GM19463 (cell line): ENCODE results near the gene PNPLA6.

Experiments
- ATAC-seq: cut with Tn5 transposase; IDR thresholded peaks from one replicate; pipeline ENCODE4 v1.9.1; 2021; ENCODE audit warnings: mild to moderate bottlenecking, moderate library complexity; ENCODE audit not compliant: unreplicated experiment

Gene PNPLA6

DNA sequence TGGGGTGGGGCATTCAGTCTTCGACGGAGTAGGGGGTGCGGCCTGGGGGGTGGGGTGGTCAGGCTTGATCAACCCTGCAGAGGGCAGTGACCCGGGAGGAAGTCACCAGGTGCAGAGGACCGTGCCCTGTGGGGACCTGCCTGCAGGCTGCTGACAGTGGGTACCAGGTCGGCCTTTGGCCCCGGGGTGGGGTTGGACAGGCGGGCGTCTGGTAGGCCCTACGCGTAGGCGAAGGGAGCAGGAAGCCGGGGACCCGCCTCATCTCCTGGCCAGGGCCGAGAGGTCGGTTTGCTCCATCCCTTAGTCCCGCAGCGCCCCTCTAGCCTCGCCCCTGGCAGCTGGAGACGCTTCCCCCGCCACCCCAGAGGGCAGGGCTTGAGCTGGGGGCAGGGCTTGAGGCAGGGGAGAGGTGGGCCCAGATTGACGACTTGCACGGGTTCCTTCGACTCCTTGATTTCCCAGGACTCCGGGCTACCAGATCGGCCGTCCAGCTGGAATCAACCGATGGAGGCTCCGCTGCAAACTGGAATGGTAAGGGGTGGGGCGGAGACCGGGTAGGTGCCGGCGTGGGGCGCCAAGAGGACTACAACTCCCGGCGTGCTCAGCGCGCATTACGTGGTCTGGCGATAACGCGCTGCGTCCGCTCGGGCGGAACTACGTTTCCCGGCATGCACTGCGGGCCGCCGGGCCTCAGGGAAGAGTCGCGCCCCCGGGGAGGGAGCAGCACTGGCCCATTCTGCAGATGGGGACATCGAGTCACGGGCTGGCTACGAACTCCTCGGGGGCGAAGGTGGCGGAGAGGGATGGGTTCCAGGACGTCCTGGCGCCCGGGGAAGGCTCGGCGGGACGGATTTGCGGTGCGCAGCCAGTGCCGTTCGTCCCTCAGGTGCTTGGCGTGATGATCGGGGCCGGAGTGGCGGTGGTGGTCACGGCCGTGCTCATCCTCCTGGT, at the start of gene PNPLA6:
Gene PNPLA6 (plus strand): TSS at position 671 of the 951 bp plus-strand sequence. CDS start 72 bp downstream, at position 743.
- peak; percentile 75 for ATAC-seq

GRCh38 chr19:7486923-7487322, 48.6 kb upstream of the PNPLA6 start:
- ATAC-seq, result no peak

GRCh38 chr19:7488736-7489353, 46.7 kb upstream of the PNPLA6 start, which contains the start of gene PEX11G:
Gene PEX11G (minus strand): TSS chr19:7489035. CDS start chr19:7489010, 25 bp downstream.
- peak; percentile 58 for ATAC-seq

- no peak for ATAC-seq
Measured at GRCh38 chr19:7489609-7490044, 45.9 kb upstream of the PNPLA6 start.

DNA sequence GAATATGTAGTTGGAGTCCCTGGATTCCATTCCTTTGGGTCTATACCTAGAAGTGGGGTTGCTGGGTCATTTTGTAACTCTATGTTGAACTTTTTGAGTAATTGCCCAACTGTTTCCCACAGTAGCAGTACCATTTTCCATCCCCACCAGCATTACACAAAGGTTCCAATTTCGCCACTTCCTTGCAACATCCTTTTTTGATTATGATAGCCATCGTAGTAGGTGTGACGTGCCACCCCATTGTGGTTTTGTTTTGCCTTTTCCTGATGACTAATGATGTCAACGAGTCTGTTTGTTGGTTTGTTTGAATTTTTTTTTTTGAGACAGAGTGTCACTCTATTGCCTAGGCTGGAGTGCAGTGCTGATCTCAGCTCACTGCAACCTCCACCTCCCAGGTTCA, 43.4 kb upstream of the PNPLA6 start:
- ATAC-seq, result no peak

- ATAC-seq, result no peak
Measured at GRCh38 chr19:7492558-7492957, 43.0 kb upstream of the PNPLA6 start.

- no peak for ATAC-seq
Measured at GRCh38 chr19:7494416-7495098, 41.0 kb upstream of the PNPLA6 start.

- ATAC-seq, result no peak
Measured at GRCh38 chr19:7497292-7497691, 38.2 kb upstream of the PNPLA6 start.

GRCh38 chr19:7500811-7501450, 34.6 kb upstream of the PNPLA6 start:
- ATAC-seq, result no peak

DNA sequence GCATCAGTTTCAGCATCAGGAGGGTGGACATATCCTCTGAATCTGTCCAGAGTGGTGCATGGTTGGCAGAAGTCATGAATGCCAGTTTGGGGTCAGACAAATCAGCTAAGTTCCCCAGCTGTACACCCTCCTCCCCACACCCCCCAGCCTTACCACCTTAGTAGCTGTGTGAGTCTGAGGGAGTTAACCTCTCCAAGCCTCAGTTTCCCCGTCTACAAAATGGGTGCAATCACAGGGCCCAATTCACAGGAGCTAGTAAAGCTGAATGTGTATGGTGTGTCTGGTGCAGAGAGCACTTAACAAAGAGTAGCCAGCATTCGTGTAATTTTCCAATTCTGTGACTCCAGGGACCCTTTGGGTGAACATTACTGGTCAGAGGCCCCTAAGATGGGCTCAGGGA, 33.0 kb upstream of the PNPLA6 start:
- ATAC-seq, result no peak

DNA sequence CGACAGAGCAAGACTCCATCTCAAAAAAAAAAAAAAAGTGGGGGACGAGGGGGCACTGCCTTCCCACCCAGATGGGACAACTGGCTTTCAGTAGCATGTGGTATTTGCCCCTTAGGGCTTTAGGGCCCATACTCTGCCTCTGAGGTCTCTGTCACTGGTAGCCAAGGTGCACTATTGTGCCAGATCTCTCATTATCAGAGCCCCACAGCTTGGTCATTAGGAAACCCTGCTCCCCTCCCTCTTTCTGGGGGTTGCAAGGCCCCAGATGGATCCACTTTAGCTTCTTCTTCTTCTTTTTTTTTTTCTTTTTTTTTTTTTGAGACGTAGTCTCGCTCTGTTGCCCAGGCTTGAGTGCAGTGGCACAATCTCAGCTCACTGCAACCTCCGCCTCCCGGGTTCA, 30.8 kb upstream of the PNPLA6 start:
- ATAC-seq, result no peak

DNA sequence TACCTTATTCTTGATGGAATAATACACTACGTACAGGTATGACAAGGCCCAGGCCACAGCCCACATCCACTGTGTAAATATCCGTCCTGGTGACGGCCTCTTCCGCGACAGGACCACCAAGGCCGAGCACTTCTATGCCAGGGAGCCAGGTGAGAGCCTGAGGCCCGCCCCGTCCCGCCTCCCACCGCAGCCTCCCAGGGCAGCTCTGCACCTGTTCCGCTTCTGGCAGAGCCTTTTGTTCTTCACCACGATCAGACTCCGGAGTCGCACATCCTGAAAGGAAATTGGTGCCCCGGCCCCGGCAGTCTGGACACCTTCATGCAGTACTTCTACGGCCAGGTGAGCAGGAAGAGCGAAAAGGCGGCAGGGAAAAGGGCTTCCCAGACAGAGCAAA, 30.2 kb upstream of the PNPLA6 start:
- no peak for ATAC-seq

DNA sequence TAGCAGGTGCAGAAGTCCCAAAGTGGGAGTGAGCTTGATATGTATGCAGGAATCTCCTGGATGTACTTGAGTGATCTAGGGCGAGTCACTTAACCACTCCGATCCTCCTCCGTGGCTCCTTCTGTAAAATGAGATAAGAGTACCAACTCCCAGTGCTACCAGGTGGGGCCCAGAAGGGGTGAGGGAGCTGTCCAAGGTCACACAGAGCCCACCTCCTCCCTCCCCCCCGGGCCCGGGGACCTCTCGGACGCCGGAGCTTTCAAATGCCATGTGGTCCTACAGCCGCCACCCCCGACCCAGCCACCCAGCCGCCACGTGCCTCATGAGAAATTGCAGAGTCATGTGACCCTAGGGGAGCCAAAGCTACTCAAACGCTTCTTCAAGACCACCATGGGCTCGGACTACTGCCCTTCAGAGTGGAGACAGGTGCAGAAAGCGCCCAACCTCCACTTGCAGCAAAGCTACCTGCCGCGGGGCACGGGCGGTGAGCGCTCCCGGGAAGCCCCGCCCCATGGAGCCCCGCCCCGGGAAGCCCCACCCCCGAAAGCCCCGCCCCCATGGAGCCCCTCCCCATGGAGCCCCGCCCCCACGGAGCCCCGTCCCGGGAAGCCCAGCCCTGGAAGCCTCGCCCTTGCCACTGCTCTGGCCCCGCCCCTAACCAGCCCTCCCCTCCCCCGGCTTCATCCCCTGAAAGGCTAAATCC, 29.7 kb upstream of the PNPLA6 start:
- ATAC-seq, result no peak

DNA sequence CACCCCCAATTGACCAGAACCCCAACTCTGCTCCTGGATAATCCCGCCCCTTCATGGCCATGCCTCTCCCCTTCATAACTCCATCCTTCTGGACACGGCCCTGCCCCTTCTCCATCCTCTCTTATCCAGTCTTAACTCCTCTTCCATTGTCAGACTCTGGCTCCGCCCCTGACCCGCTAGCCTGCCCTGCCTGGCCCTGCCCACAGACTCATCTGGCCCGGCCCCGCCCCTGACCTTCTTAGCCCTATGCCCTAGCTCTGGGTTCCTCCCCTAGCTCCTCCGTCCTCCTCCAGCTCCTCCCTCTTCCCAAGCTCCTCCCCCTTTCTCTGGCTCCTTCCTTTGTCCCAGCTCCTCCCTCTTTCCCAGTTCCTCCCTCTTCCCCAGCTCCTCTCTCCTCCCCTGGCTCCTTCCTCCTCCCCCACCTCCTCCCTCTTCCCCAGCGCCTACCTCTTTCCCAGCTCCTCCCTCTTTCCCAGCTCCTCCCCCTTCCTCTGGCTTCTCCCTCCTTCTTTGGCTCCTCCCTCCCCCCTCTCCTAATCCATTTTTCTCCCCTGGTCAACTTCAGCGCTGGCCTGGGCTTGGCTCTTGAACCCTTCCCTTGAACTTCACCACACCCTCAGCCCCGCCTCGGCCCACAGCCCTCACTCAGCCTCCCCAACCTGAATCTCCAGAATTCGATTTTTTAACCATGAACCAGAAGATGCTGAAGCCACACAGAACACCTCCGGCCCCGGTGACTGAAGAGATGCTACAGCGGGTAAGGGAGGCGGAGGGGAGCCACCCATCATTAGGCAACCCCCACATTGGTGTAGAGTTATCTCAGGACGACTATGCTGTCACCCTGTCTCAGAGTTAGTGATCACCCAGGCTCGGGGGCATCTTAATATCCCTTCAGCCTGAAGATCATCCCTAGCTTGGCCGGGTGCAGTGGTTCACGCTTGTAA, 28.9 kb upstream of the PNPLA6 start:
- ATAC-seq, result no peak

- ATAC-seq, result no peak
Measured at GRCh38 chr19:7507884-7508283, 27.6 kb upstream of the PNPLA6 start.

- no peak for ATAC-seq
Measured at GRCh38 chr19:7509625-7510024, 25.9 kb upstream of the PNPLA6 start.

DNA sequence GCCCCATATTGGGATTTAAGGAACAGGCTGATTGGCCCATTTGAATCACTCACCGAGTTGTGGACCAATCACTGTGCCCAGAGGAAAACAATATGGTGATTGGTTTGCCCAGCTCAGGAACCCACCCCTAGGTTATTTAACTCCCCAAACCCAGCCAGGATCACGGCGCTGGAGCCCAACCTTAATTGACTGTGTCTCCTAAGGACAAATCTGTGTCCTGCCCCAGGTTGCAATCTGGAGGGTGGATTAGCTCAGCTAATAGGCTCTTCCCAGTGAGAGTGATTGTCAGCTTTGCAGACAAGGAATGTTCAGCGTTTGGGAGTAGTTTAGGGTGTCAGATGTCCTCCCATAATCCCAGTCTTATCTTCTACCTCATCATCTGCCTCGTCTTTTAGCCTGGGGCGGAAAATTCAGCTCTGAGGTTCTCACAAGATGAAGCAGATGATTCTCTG, 23.1 kb upstream of the PNPLA6 start:
- no peak for ATAC-seq

- ATAC-seq, result no peak
Measured at GRCh38 chr19:7513809-7514642, 21.5 kb upstream of the PNPLA6 start.
